ENCODE data around the gene CSNK2B. TPM values are rescaled to one million over a fixed set of nuclear protein-coding genes. Genes with fewer than 3 reads are reported as not detected.

The CSNK2B gene
- total RNA-seq, 1 donor from 2014 or later, result 125 TPM

GRCh38 chr6:31636698-31637596 lies 28.9 kb upstream of the CSNK2B start:
- no peak for DNase-seq (ENCODE audit: low spot score)

- no peak for DNase-seq (ENCODE audit: low spot score)
Measured at GRCh38 chr6:31639043-31639442, 26.8 kb upstream of the CSNK2B start.

DNA sequence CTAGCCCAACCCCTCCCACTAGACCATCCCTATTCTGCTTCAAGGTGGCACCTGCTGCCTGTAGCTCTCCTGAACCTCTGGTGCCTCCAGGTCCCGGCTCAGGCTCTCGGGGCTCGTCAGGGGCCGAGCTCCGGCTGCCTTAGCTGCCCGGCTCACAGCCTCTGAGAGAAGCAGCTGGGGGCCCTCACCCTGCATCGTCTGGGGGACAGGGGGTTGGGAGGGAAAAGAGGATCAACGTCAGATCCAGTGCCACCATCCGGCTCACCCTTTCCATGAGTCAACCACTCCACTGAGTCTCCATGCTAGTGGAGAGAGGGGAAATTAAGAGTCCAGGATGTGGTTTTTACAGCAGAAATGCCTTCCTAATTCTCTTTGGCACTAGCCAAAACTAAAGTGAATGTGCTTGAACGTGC lies 26.4 kb upstream of the CSNK2B start:
- DNase-seq (ENCODE audit: low spot score), result no peak

- no peak for DNase-seq (ENCODE audit: low spot score)
Measured at GRCh38 chr6:31640612-31641011, 25.3 kb upstream of the CSNK2B start.

- no peak for DNase-seq (ENCODE audit: low spot score)
Measured at GRCh38 chr6:31641370-31641769, 24.5 kb upstream of the CSNK2B start.

DNA sequence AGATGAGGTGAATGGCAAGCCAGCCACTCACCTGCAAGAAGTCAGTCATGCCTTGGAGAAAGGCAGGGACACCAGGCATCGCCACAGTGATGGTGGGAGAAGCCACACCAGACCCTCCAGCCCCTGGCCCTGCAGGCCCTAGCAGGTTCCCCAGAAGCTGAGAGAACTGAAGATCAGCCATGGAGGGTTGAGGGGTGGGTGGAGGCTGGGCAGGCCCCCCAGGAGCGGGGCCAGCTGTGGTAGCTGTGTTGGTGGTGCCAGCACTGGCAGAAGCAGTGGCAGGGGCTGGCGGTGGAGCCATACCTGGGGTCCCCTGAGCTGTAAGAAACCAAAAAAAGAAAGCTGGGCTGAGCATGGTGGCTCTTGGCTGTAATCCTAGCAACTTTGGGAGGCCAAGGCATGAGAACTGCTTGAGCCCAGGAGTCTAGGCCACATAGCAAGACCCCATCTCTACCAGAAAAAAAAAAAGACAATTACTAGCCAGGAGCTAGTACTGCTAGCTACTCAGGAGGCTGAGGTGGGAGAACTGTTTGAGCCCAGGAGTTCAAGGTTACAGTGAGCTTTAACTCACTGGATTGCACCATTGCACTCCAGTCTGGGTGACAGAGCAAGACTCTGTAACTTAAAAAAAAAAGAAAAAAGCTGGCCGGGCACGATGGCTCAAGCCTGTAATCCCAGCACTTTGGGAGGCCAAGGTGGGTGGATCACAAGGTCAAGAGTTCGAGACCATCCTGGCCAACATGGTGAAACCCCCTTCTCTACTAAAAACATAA lies 22.9 kb upstream of the CSNK2B start:
- DNase-seq (ENCODE audit: low spot score), result no peak

GRCh38 chr6:31643818-31644454 lies 21.9 kb upstream of the CSNK2B start:
- no peak for DNase-seq (ENCODE audit: low spot score)

DNA sequence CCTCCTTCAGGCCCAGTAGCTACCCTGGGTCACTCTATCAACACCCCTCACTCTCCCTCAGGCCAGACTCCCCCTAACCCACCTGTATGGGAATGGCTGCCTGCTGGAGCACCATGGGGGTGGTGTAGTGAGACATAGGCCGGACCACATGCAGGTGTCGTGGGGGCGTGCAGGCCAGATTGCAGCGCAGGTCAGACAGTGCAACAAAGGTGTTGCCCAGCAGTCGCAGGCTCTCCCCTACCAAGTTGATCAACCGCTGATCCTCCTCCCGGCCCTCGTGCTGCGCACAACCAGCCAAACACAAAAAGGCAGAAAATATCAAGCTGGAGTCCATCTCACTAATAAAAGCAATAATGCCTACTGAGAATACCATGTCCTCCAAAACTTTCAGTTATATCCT lies 20.6 kb upstream of the CSNK2B start:
- DNase-seq (ENCODE audit: low spot score), result no peak

DNA sequence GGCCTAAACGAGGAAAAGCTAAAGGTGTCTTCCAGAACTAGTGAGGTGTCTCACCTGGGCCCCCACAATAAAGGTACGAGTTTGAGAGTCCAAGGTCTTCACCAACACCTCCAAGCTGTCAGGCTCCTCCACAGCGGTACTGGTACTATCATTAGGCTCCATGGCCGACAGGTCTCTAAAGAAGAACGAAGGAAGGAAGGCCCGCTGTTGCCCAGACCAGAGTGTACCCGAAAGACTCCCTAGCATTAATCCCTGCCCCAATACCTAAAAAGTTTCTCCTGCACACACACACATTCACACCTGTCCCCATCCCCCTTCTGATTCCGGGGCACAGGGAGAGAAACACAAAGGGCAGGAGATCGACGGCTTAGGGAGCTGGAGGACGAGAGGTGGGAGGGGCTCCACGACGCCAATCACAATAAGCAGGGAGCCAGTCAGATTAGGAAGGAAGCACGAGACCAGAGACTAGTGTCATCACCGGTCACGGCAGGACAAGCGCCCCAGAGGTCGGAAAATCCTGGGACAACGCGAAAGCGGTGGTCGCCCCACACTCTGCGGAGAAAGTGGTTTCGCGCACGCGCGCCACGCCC lies 14.2 kb upstream of the CSNK2B start:
- DNase-seq (ENCODE audit: low spot score), result no peak

- peak; percentile 92 for DNase-seq (ENCODE audit: low spot score)
Measured at GRCh38 chr6:31652925-31653724, 12.8 kb upstream of the CSNK2B start.

- DNase-seq (ENCODE audit: low spot score), result no peak
Measured at GRCh38 chr6:31654574-31655348, 11.1 kb upstream of the CSNK2B start.

- DNase-seq (ENCODE audit: low spot score), result no peak
Measured at GRCh38 chr6:31655349-31656237, 10.3 kb upstream of the CSNK2B start, which contains the start of gene APOM. Gene APOM (plus strand): TSS chr6:31655894. CDS start chr6:31655967, 73 bp downstream.

DNA sequence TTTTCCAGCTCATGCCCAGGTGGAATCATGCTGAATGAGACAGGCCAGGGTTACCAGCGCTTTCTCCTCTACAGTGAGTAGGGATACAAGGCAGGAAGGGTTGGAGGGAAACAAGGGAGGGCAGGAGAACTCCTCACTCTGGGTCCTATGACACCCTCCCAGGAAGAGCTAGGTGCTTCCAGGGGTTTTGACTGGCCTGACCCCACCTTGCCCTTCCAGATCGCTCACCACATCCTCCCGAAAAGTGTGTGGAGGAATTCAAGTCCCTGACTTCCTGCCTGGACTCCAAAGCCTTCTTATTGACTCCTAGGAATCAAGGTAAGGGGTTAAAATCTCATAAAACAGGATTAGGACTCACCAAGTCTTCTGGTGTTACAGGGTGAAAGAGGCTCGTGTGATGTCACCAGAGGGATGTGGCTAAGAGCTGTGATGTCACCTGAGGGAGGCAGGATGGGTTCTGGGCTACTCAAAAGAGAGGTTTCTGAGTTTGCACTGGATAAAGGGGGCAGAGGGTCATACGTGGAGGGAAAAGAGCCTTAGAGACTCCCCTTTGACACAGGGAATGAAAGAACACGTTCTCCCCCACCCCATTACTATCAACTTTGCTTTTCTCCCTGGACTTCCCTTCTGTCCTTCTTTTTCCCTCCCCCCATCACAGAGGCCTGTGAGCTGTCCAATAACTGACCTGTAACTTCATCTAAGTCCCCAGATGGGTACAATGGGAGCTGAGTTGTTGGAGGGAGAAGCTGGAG lies 8.3 kb upstream of the CSNK2B start:
- DNase-seq (ENCODE audit: low spot score), result no peak

DNA sequence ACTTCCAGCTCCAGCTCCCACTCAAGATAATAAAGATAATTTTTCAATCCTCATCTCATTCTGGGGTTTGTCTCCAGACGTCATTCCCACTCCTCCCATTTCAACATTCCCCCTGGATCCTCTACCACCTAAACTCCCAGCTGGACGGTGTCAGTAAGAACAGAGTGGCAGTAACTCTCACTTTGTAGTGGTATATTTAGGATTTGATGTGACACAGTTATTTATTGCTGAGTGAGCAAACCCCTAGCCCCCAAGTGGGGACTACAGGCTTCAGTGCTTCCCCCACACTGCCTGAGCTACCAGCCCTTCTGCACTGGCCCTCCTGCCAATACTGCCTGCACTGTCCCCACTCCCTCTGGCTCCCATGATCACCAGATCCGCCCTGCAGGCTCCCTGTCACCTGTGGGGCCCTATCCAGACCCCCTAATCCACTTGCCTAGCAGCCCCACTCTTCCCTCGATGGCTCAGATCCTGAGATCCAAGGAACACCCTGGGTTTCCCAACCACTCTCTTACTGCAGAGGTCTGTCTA lies 7.7 kb upstream of the CSNK2B start:
- no peak for DNase-seq (ENCODE audit: low spot score)

- DNase-seq (ENCODE audit: low spot score), result no peak
Measured at GRCh38 chr6:31658983-31659648, 6.8 kb upstream of the CSNK2B start.

DNA sequence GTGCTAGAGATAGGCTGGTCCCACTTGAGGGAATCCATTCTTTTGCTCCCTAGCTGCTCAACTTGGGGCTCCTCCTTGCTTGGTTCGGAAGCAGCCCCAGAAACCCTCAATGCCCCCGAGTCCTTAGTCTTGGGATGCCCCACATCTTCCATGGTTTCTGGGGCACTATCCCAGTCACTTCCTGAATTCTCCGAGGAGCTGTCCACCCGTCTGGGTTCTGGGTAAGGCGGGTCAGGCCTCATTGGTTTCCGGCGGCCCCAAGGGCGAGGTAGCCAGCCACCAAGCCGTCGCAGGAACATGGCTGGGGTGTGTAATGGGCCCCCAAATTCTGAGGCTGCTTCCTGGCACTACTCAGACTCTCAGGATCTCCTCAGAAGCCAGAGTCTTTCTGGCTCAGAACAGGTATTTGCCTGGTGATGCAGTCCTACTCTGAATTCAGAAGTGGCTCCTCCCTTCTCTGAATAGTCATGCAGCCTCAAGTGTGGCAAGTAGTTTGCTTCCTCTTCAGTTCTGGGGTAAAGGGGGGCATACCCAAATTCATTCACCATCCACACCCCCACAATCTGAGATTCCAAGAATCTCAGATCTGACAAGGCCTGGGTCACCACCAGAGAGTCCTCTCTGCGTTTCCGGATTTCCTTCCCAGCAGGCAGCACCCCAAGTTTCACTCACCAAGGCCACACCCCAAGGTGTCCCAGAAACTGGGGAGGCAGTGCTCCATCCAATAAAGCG lies 6.1 kb upstream of the CSNK2B start:
- DNase-seq (ENCODE audit: low spot score), result no peak
